Measurements from ENCODE around the gene ITPRID2. TPM values are rescaled to one million over a fixed set of nuclear protein-coding genes. Genes with fewer than 3 reads are reported as not detected.

Gene ITPRID2
- total RNA-seq, 1 donor from 2014 or later, result 64.1 TPM

DNA sequence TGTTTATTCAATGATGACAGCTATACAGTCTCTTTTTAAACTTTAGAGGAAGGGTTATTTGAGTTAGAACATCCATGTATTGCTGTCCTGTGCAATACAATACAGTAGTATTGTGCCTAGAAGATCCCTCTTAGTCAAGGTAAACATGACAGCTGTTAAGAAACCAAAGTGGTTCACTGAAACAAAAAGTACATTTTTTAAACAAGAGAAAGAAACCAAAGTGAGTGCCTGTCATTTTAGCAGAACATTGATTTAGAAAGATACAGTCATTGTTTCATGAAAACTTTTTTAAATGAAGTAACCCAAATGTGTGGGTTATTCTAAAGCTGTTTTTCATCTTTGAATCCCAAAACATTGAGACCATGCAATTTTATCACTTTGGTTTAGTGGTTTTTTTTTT is 15.5 kb downstream of the ITPRID2 start:
- no peak for TF ChIP-seq POLR2A (IDR thresholded peaks at IDR 0.05)
- TF ChIP-seq, protein P1, sequence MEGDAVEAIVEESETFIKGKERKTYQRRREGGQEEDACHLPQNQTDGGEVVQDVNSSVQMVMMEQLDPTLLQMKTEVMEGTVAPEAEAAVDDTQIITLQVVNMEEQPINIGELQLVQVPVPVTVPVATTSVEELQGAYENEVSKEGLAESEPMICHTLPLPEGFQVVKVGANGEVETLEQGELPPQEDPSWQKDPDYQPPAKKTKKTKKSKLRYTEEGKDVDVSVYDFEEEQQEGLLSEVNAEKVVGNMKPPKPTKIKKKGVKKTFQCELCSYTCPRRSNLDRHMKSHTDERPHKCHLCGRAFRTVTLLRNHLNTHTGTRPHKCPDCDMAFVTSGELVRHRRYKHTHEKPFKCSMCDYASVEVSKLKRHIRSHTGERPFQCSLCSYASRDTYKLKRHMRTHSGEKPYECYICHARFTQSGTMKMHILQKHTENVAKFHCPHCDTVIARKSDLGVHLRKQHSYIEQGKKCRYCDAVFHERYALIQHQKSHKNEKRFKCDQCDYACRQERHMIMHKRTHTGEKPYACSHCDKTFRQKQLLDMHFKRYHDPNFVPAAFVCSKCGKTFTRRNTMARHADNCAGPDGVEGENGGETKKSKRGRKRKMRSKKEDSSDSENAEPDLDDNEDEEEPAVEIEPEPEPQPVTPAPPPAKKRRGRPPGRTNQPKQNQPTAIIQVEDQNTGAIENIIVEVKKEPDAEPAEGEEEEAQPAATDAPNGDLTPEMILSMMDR (IDR thresholded peaks at IDR 0.05), result no peak
- no peak for TF ChIP-seq POLR2AphosphoS5 (IDR thresholded peaks at IDR 0.05; ENCODE audit: insufficient read depth in 1 of 2, low read depth in 1 of 2)
- H3K4me3 ChIP-seq, result no peak overlapping the region
- intact Hi-C loops (cut with DNase I), result no loop called here
- H3K4me1 ChIP-seq, result peaks cover 30% of the 10 kb centered on the region
- no peak overlapping the region for H3K27ac ChIP-seq
- DNase-seq (ENCODE audit: extremely low spot score in 2 of 2), result no peak
- peaks cover 0 to 21% of the 10 kb centered on the region in 2 donors for H3K36me3 ChIP-seq
- H3K9me3 ChIP-seq, result no peaks in the 10 kb centered on the region
- no peaks in the 10 kb centered on the region for H3K27me3 ChIP-seq

DNA sequence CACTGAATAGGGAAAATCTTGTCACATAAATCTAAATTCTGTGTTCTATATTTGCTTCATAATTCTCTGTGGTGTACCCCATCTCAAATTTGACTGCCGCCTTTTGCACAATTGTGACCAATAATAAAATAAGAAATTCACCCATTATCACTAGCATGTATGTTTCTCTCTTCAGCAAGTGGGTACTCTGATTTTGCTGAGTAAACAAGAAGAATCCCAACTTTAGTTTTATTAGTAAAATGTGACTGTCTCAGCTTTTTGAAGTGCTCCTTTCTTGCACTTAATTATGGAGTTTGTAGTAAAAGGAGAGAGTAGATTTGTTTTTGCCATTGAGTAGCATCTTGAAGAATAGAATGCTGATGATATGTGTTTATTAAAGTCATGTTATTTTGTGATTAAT is 16.1 kb downstream of the ITPRID2 start:
- no peak overlapping the region for H3K27ac ChIP-seq
- intact Hi-C loops (cut with DNase I), result no loop called here
- no peak for DNase-seq (ENCODE audit: extremely low spot score in 2 of 2)
- H3K4me3 ChIP-seq, result no peak overlapping the region
- H3K27me3 ChIP-seq, result no peaks in the 10 kb centered on the region
- peaks cover 0 to 15% of the 10 kb centered on the region in 2 donors for H3K36me3 ChIP-seq
- no peaks in the 10 kb centered on the region for H3K9me3 ChIP-seq
- TF ChIP-seq POLR2A (IDR thresholded peaks at IDR 0.05), result no peak
- TF ChIP-seq, protein P1 (IDR thresholded peaks at IDR 0.05), result no peak
- no peak for TF ChIP-seq POLR2AphosphoS5 (IDR thresholded peaks at IDR 0.05; ENCODE audit: insufficient read depth in 1 of 2, low read depth in 1 of 2)
- H3K4me1 ChIP-seq, result peaks cover 29% of the 10 kb centered on the region

DNA sequence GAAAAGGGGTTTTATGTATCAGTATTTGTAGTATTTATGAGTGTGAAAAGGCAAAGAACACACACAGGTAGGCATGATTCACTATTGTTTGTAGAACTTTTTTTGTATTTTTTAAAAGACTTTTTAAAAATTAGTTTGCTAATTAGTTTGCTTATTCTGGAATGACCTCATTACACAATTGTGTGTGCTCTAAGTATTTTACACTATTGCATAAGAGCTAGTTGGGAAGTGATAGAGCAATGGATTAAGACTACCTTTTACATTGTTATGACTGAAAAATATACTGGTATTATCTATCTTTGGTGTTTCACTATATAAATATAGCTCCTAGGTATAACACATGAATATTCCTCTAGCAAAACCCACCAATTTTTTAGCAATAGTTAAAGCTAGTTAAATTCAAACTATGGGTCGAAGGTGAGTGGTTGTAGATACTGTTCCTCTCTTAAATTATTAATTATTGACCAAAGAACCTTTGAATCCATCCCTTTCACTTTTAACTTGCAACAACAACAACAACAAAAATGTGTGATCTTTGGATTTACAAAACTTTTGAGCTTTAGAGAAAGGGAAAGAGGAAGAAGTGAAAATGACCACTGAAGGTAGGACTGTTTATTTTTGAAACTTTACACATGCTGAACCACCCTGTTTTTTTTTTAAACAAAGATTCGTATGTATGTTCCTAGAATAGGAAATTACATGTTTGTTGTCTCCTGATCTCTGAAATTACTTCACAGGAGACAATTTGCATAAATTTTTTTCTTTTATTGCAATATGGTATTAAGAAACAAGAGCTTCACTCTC is 18.7 kb downstream of the ITPRID2 start:
- H3K4me3 ChIP-seq, result no peak overlapping the region
- TF ChIP-seq POLR2A (IDR thresholded peaks at IDR 0.05) (no peak), POLR2AphosphoS5 (IDR thresholded peaks at IDR 0.05; ENCODE audit: insufficient read depth in 1 of 2, low read depth in 1 of 2) (no peak)
- TF ChIP-seq, protein P1 (IDR thresholded peaks at IDR 0.05), result no peak

DNA sequence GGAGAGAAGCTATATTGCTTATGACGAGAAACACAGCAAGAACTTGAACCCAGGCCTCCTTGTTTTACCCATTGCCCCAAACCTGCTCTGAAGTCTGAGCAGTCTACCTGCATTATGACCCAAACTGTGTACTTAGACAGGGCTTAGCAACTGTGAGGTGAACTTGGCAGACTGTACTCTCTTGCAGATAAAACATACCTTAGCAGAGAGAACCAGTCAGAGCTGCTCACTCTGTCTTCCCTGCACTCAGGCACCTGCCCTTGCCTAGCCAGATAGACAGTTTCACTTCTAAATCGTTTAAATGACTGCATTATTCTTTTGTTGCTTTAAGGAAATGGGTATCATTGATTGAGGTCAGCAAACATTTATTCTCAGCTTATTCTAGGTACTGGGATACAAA is 20.3 kb downstream of the ITPRID2 start:
- no peak for DNase-seq (ENCODE audit: extremely low spot score in 2 of 2)
- no peaks in the 10 kb centered on the region for H3K9me3 ChIP-seq
- no peak overlapping the region for H3K4me3 ChIP-seq
- TF ChIP-seq POLR2A (IDR thresholded peaks at IDR 0.05), result no peak
- TF ChIP-seq POLR2AphosphoS5 (IDR thresholded peaks at IDR 0.05; ENCODE audit: insufficient read depth in 1 of 2, low read depth in 1 of 2), result no peak
- intact Hi-C loops (cut with DNase I), result no loop called here
- H3K27ac ChIP-seq, result no peak overlapping the region
- H3K4me1 ChIP-seq, result peaks cover 6% of the 10 kb centered on the region
- peaks cover 0 to 38% of the 10 kb centered on the region in 2 donors for H3K36me3 ChIP-seq
- no peaks in the 10 kb centered on the region for H3K27me3 ChIP-seq

More for the DNA sequence above, 18.7 kb downstream of the ITPRID2 start:
- DNase-seq (ENCODE audit: extremely low spot score in 2 of 2), result no peak
- intact Hi-C loops (cut with DNase I), result no loop called here
- H3K9me3 ChIP-seq, result no peaks in the 10 kb centered on the region
- peaks cover 0 to 28% of the 10 kb centered on the region in 2 donors for H3K36me3 ChIP-seq
- peaks cover 7% of the 10 kb centered on the region for H3K4me1 ChIP-seq
- H3K27me3 ChIP-seq, result no peaks in the 10 kb centered on the region
- H3K27ac ChIP-seq, result no peak overlapping the region

DNA sequence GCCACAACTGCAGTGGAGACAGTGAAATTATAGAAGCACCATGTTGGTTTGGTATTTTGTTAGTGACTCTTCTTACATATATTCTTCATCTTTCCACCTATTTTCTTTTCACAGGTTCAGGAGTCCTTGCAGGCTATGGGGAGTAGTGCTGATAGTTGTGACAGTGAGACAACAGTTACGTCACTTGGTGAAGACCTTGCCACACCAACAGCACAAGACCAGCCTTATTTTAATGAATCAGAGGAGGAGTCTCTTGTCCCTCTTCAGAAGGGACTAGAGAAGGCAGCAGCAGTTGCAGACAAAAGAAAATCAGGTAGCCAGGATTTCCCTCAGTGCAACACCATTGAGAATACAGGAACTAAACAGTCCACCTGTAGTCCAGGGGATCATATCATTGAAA is 23.6 kb downstream of the ITPRID2 start:
- no peaks in the 10 kb centered on the region for H3K27me3 ChIP-seq
- no peaks in the 10 kb centered on the region for H3K4me1 ChIP-seq
- no peak overlapping the region for H3K27ac ChIP-seq
- H3K4me3 ChIP-seq, result no peak overlapping the region
- no peak for DNase-seq (ENCODE audit: extremely low spot score in 2 of 2)
- intact Hi-C loops (cut with DNase I), result no loop called here
- TF ChIP-seq POLR2A (IDR thresholded peaks at IDR 0.05) (no peak), POLR2AphosphoS5 (IDR thresholded peaks at IDR 0.05; ENCODE audit: insufficient read depth in 1 of 2, low read depth in 1 of 2) (no peak)
- TF ChIP-seq, protein P1 (IDR thresholded peaks at IDR 0.05), result no peak
- no peaks in the 10 kb centered on the region for H3K9me3 ChIP-seq
- H3K36me3 ChIP-seq, result peaks cover 0 to 59% of the 10 kb centered on the region in 2 donors
